ENCODE data around the gene KSR2.

KSR2 gene

GRCh38 chr12:117437516-117438255, 531.1 kb downstream of the KSR2 start:
- no peak for DNase-seq (ENCODE audit: extremely low read depth, low read depth)
- H3K4me3 ChIP-seq (replicated peaks; ENCODE audit: low read depth, low read length), result no peak overlapping the region
- TF ChIP-seq, protein P1, sequence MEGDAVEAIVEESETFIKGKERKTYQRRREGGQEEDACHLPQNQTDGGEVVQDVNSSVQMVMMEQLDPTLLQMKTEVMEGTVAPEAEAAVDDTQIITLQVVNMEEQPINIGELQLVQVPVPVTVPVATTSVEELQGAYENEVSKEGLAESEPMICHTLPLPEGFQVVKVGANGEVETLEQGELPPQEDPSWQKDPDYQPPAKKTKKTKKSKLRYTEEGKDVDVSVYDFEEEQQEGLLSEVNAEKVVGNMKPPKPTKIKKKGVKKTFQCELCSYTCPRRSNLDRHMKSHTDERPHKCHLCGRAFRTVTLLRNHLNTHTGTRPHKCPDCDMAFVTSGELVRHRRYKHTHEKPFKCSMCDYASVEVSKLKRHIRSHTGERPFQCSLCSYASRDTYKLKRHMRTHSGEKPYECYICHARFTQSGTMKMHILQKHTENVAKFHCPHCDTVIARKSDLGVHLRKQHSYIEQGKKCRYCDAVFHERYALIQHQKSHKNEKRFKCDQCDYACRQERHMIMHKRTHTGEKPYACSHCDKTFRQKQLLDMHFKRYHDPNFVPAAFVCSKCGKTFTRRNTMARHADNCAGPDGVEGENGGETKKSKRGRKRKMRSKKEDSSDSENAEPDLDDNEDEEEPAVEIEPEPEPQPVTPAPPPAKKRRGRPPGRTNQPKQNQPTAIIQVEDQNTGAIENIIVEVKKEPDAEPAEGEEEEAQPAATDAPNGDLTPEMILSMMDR (IDR thresholded peaks at IDR 0.05; ENCODE audit: low read depth, low read length, missing control alignments), result no peak

GRCh38 chr12:117433878-117434277, 534.9 kb downstream of the KSR2 start:
- TF ChIP-seq, protein P1 (IDR thresholded peaks at IDR 0.05; ENCODE audit: low read depth, low read length, missing control alignments), result no peak
- no peak for DNase-seq (ENCODE audit: extremely low read depth, low read depth)

DNA sequence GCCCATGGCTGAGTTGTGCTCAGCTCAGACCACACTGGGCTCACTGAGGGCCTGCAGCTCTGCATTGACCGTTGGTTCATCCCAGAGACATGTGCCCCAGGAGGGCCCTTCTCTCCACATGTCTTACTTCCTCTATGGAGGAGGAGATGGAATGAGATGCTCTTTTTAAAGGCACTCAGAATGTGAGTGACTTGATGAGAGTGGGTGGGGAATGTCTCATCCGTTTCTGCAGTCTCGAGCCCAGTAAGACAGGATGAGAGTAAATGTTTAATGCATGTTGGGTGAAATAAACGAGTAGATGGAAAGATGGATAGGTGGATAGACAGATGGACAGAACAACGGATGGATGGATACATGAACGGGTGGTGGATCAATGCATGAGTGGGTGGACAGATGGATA, 538.5 kb downstream of the KSR2 start:
- TF ChIP-seq, protein P1 (IDR thresholded peaks at IDR 0.05; ENCODE audit: low read depth, low read length, missing control alignments), result no peak
- no peak for DNase-seq (ENCODE audit: extremely low read depth, low read depth)
- no peak overlapping the region for H3K4me3 ChIP-seq (replicated peaks; ENCODE audit: low read depth, low read length)

More at GRCh38 chr12:117433878-117434277, 534.9 kb downstream of the KSR2 start:
- no peak overlapping the region for H3K4me3 ChIP-seq (replicated peaks; ENCODE audit: low read depth, low read length)

GRCh38 chr12:117427211-117427610, 541.6 kb downstream of the KSR2 start:
- H3K4me3 ChIP-seq (replicated peaks; ENCODE audit: low read depth, low read length), result no peak overlapping the region
- DNase-seq (ENCODE audit: extremely low read depth, low read depth), result no peak
- TF ChIP-seq, protein P1 (IDR thresholded peaks at IDR 0.05; ENCODE audit: low read depth, low read length, missing control alignments), result no peak

- TF ChIP-seq, protein P1 (IDR thresholded peaks at IDR 0.05; ENCODE audit: low read depth, low read length, missing control alignments), result no peak
- DNase-seq (ENCODE audit: extremely low read depth, low read depth), result no peak
- H3K4me3 ChIP-seq (replicated peaks; ENCODE audit: low read depth, low read length), result no peak overlapping the region
Observed at GRCh38 chr12:117421987-117422386, 546.8 kb downstream of the KSR2 start.

DNA sequence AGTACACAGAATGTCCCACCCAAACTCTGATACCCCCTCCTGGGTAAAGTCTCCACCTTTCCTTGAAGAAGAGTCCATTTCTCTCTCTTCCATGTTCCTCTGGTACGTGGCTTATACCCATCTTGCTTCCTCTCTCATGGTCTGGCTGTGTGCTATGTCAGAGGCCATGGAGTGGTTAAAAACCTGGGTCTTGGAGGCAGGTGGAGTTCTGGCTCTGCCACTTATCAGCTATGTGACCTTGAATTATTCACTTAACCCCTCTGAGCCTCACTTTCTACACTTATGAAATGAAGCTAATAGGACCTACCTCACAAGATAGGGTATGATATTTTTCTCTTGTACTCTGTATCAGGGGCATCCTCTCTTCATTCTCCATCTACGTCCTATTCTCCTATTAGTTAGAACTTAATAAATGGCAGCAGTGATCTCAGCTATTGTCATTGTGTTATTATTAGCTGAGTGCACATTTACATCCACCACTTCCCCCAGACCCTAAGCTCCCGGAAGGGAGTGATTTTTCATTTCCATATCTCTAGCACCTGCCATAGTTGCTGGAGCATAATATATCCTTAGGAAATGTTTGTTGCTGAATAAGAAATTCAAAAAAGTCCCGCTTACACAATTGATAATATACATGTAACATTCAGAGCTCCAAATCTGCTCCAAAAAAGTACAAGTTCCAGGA, 547.6 kb downstream of the KSR2 start:
- no peak for DNase-seq (ENCODE audit: extremely low read depth, low read depth)
- TF ChIP-seq, protein P1 (IDR thresholded peaks at IDR 0.05; ENCODE audit: low read depth, low read length, missing control alignments), result no peak
- H3K4me3 ChIP-seq (replicated peaks; ENCODE audit: low read depth, low read length), result no peak overlapping the region

Measured in HFF-Myc (cell line).